PC-9 (cell line): ENCODE data around the gene SNCAIP.

Source experiments
- CTCF ChIP-seq: fragments of 200-600 bp; sonication (generic); conservative IDR thresholded peaks from 2 replicates; pipeline ENCODE4 v1.6.1; 2017; ENCODE audit warnings: mixed run types, antibody characterized with exemption, mild to moderate bottlenecking, moderate library complexity
- EZH2 ChIP-seq: fragments of 200-600 bp; sonication (generic); IDR thresholded peaks from 2 replicates; pipeline ENCODE4 v1.8.0; 2017; ENCODE audit warnings: antibody characterized with exemption, low read depth

GRCh38 chr5:122469384-122469919 is 157.4 kb downstream of the SNCAIP start:
- TF ChIP-seq CTCF (no peak), EZH2 (no peak)
